GM19452 (cell line): ENCODE data around the gene KLHL26.
"Not testable (repeated sequence)": the region's sequence is repeated elsewhere in the genome, so short reads cannot be mapped to it uniquely, and the experiment has no call there.

Source experiments
- ATAC-seq: cut with Tn5 transposase; IDR thresholded peaks from one replicate; pipeline ENCODE4 v1.9.1; 2021; ENCODE audit not compliant: unreplicated experiment

KLHL26 gene

DNA sequence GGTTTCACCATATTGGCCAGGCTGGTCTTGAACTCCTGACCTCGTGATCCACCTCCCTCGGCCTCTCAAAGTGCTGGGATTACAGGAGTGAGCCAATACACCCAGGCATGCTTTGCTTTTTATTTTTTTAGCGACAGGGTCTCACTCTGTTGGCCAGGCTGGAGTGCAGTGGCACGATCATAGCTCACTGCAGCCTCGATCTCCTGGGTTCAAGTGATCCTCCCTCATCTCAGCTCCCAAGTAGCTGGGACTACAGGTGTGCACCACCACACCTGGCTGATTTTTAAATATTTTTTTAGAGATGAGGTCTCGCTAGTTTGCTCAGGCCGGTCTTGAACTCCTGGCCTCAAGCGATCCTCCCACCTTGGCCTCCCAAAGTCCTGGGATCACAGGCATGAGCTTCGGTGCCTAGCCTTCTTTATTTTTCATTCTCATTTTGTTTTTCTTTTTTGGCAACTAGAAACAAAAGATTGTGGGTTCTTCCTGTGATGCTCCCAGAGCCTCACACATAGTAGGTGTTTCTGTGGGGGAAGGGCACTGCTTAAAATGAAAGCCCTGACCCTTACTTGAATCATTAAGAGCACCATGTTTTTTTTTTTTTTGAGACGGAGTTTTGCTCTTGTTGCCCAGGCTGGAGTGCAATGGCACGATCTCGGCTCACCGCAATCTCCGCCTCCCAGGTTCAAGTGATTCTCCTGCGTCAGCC lies 36.0 kb upstream of the KLHL26 start:
- not testable (repeated sequence) for ATAC-seq

DNA sequence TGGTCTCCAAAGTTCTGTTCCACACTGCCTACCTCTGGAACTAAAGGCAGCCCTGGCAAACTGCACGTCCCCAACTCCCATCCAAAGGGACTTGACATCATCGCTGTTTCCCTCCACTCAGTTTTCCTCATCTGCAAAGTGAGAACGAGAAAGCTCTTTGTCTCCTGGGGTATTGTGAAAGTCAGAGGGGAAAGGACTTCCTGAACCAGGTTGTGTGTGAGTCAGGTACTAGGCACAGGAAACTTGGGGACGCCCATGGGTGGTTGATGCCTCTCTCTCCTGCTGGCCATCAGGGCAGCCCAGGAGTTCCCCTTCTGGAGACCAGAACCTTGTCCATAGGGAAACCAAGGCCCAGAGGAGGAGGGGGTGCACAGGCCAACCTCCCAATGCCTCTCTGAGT lies 35.0 kb upstream of the KLHL26 start:
- no peak for ATAC-seq

DNA sequence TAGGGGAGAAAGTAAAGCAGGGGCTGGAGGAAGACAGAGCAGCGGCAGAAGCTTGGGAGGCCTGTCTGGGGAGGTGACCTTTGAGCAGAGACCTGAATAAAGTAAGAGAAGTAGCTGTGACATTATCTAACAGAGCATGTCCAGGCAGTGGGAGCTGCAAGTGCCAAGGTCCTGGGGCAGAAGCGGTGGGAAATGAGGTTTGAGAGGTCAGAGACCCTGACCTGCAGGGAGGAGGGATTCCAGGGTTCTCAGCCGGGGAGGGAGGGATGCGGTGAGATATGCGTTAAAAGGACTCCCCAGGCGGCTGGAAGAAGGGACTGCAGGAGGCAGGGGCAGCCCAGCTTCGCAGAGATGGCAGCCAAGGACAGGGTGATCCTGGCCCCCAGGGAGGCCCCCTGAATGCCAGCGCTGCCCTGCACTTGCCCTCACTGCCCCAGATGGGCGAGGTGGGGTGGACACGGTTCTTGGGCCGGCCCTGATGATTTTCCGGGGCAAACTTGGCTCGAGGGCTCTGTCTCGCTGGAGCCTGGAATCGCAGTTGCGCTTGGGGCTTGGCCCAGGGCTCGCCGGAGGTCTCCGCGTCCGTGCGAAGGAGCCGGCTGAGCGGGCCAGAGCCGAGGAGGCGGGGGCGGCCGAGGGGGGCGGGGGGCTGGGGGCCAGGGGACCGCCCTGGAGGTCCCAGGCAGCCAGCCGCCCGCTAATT lies 33.4 kb upstream of the KLHL26 start:
- no peak for ATAC-seq

DNA sequence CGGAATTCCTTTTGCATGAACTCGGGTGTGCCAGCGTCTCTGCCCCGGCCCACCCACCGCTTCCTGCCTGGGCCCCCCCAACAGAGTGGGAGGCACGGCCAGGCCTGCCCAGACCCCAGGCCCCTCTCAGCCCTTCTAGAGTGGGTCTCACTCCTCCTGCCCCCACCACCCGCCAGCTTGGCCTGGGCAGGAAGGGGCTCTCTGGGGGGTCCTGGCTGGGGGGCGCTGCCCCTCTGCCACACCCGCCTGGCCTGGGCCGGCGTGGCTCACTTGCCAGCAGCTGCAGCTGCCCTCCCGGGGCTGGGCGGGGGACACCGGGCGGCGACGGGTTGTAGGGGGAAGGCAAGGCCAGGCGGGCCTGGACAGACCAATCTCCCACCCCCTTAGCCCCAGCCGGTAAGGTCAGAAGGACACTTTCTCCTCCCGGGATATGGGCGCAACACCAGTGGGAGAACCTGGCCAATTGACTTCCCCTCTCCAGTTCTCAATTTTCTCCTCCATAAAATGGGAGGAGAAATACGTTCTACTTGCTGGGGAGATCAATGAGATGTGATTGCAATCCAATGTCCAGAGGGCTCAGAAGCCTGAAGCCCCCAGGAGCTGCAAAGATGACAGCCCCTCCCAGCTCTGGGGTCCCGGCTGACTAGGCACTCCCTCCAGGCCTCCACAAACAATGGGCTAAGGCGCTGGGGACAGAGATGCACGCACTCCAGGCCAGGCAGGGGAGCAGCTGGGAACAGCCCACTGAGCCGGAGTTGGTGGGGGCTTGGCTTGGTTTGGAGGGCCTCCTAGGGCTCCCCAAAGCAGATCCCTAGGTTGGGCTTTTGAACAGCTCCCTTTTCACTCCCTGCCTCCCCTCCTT lies 32.6 kb upstream of the KLHL26 start:
- ATAC-seq: no peak

DNA sequence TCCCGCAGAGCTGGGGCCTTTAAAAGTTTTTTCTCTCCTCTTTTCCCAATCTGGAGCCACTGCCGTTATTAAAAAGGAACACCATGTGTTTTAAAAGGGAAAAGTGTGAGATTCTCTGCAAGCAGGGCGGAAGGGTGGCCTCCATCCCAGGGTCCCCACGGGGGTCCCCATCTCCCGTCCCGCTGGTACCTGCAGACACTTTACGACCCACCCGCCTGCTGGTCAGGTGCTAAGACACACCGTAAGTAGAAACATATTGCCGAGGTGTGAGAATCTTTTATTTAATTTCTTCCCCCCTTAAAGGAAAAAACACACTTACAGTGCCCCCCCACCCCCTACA lies 32.0 kb upstream of the KLHL26 start:
- no peak for ATAC-seq

DNA sequence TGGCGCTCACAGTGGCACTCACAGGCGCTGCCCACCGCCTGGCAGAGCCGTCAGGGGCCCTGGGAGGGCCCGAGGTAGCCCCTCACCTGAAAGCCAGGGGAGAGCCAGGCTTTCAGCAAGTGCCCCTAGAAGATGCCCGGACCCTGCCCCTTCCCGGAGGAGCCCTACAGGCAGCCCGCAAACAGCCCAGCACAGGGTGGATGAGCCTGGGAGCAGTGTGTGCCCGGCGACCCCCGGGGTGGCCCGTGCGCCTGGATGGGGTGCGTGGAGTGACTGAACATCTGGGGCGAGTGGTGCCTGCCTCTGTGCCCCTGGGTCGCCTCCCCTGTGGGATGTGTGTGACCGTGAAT lies 31.7 kb upstream of the KLHL26 start:
- ATAC-seq: no peak

DNA sequence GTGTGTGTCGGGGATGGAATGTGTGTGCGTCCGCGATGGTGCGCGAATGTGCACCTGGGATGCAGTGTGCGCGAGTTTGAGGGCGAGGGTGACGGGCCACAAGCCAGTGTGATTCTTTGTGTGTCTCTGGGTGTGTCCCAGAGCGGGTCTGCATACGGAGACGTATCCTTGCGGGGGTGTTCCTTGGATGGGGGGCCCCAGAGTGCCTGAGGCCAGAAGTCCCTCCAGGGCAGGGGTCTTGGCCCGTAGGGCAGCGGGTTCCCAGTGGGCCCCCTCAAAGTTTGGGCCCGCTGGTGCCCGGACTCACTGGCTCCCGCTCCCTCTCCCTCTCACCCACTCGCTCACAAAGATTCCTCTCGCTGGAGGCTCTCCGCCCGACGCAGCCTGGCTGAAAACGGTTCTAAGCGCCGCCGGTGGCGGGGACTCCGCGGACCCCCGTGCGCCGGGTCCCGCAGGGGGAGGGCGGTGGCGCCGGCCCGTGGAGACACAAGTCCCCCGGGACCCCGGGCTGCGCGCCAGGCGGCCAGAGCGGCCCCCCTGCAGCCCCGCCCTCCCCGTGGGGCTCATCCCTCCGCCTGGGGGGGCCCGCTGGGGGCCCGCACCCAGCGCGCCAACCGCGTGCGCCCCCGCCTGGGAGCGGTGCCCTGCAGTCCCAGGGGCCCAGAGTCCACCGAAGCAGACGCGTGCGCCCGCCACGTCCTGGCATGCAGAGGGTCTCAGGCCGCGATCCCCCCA lies 31.1 kb upstream of the KLHL26 start:
- no peak for ATAC-seq

DNA sequence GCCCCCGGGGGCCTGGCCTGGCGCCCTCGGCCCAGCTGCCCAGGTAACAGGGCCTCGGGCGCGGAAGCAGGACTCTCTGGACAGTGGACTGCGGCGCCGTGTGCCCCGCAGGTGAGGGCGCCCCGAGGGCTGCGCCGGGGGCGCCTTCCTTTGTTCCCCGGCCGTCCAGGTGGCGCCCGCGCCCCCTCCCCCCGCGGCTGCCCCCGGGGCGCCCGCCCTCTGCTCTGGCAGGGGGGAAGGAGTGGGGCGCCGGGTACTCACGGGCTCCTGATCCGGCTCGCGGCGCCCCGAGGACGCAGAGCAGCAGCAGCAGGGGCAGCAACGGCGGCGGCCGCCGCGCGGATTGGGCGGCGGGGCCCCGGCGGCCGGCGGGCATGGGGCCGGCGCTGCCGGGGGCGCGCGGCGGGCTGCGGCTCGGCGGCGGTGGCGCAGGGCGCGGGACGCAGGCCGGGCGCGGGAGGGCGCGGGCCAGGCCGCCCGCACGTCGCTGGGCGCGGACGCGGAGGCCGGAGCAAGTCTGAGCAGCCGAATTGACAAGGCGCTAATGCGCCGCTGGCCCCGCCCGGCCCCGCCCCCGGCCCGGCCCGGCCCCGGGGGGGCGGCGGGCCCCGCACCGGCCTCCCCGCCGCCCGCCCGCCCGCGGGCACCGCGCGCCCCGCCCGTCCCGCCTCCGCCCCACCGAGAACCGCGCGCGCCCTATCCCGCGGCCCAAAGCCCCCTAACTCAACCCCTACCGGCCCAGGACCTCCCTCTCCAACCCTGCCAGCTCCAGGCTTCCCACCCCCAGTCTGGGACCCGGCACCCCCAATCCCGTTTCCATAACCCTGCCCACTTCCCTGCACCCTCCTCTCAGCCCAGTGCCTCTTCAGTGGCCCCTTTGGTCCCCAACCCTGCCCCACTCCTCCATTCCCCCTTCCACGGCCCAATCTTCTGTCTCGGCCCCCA lies 30.3 kb upstream of the KLHL26 start, which contains the start of gene CRLF1:
CRLF1 (minus strand) TSS at position 519 of the 945 bp plus-strand sequence; CDS start at position 376, 143 bp downstream.
- ATAC-seq: no peak

DNA sequence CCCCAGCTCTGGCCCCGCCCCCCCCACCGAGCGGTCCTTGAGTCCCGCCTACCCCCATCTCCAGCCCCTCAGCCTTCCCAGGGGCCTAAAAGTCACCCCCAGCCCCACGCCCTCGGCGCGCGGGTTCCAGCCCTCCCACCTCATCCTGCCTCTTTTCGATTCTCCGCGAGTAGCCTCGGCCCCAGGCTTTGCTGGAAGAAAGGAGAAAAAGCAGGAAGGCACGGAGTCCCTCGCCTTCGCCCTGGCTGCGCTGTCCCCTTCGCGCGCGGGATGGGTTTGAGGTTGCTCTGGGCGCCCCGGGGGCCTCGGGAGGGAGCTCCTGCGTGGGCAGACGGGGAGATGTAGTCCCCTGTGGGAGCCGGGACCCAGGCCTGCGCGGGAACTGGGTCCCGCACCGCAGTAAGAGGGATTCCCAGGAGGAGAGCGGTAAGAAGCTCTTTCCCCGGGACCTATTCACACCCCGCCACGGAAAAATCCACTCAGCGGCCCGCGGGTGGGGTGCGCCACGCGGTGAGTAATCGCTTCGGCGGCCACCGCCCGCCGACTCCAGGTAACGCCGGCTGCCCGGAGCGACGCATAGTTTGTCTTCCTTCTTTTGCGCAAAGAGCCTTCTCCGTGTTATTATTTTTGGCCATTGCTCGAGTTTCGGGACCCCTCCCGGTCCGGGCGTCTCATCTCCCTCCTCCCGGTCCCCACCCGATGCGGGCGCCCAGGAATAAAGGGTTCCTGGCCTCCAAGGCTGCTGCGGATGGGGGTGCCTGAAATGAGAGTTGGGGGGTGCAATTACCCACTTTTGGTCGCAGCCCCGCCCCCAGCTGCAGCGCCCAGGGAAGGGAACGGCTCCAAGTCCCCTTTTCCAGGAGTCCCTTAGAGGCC lies 29.4 kb upstream of the KLHL26 start:
- ATAC-seq: no peak

DNA sequence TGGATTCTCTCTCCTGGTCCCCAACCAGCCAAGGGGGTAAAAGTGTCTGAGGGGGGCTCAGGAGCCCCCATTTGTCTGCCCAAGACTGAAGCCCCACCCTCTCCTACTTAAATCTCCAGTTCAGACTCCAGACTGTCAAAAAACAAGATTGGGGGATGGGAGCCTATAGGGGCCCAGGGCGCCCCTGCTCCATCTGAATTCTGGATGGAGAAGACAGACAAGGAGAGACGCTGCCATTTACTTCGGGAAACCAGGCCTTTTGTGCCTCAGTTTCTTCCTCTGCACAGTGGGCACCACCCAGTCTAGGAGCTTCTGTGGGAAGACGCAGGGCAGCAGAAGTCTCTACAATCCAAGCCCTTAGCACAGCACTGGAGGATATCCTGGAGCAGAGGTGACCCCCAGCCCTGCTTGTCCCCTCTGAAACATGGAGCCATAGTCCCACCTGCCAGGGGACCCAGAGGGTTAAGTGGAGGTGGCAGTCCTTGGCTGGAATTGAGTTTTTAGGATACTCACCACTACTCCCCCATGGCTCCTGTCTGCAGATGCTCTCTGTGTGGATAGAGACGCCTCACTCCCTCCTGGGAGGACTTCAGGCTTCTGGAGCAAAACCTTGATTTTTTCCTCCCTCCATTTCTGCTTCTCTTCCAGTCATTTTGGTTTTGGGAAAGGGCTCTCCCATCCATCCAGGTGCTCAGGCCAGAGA lies 28.6 kb upstream of the KLHL26 start:
- ATAC-seq: no peak

DNA sequence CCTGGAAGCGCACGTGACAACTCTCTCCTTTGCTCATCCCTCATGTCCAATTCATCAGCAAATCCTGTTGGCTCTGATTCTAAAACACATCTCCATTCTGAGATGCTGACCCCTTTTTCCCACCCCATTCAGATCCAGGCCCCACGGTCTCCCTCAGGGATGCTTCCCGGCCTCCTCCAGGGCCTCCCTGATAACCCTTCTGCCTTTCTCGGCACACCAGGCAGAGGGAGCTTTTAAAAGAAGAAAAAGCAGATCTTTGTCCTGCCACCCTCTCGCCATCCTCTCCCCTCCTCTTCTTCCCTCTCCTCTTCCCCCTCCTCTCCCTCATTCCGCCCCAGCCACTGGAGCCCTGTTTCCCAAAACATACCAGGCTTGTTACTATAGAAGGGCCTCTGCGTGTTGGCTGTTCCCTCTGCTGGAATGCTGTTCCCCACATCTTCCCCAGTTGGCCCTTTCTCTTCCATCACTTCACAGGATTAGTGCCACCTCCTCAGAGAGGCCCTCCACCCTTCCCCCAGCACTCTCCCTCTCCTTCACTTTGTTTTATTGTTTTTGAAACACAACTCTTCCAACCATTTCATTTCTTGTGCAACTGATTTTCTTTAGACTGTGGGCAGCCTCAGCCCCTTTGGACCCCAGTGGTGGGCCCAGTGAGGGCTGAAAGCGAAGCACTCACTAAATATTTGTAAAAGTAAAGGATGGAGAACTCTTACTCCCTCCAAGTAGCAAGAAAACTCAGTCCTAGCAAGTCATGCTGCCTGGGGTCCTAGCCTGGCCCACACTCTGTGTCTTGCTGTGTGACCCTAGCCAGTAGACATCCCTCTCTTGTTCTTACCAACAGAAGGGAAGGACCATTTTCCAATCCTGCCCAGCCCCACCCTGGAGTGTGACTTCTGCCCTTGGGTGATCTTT lies 27.8 kb upstream of the KLHL26 start:
- no peak for ATAC-seq

DNA sequence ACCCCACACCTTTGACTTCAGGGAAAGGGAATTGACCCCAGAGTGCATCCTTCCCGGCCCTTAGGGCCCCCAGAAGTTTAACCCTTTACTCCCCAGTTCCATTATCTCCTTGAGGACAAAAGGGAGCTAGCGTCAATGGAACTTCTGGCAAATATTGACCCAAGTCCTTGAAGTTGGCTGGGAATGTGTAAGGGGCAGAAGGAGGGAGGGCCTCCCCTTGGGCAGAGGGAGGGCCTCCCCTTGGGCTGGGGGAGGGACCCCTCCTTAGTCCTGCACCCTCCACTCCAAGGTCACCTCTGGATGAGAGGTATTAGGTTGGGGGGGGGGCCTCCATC lies 27.1 kb upstream of the KLHL26 start:
- no peak for ATAC-seq

DNA sequence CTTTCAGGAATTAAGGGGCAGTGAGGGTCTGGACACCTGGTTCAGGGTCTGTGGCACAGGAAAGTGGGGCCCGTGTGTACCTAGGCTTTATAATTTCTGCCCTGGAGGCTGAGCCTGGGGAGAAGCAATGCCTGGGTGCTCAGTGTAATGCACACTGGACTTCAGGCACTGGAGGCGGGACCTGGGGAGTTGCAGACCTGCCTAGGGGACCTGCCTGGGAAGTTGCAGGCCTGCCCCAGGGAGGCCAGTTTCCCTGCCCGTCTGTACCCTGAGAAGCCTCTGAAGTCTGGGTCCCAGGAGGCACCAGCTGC lies 26.6 kb upstream of the KLHL26 start:
- ATAC-seq: no peak

DNA sequence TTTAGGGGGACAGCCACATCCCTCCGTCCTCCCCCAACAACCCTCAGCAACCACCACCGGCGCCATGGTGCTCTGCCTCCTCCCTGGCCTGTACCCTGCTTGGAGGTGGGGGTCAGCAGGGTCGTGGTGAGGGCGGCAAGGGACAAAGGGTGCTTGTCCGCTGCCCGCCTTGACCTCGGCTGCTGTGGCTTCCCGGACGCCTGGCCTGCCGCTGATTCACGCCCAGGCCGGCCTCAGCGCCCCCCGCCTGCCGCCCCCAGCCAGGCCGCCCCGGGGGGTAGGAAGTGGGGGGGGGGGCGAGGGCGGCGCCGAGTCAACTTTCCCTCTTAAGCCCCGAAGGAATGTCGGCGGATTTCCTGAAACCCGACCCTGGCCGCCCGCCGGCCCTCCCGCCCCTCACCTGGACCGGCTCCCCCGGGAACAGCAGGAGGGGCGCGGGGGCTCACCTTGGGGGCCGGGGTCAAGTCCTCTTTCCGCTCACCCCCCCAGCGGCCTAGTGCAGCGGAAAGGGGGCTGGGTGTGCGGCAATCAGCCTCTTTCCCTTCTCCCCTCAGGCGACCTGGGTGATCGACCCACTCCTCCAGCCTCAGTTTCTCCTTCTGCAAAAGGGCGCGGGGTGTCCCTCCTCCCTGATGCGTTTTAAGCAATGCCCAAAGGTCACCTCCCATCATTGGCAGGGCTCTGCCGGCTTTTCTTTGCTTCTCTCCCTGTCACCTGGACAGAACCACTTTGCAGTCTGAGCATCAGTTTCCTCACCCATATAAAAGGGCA lies 26.1 kb upstream of the KLHL26 start:
- no peak for ATAC-seq

DNA sequence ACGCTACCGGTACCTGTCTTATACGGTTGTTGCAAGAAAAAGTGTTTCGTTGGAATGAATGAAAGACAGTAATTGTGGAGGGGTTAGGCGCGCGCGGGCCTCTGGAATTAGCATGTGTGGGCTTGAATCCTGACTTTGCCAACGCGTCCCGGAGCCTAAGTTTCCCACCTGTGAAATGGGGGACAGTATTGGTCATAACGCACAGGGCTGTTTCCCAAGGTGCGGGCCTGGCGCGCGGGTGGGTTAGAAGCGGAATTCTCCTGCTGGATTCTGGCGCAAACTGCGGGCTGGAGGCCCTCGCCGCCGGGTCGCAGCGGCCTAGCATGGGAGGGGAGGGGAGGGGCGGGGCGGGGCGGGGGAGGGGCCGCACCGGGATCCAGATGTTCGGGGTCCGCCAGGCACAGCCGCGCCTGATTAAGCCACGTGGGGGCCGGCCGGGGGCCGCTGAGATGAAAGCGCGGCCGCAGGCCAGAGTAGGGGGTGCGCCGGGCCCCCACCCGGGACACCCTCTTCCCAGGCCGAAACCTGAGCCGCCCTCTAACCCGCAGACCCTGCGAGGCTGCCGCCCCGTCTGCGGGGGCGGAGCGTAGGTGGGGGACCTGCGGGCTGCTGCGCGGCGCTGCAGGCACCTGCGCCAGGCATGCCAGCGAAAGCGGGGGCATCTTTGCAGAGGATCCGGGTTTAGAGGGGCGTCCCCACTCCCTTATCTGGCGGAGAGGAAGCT lies 25.3 kb upstream of the KLHL26 start:
- ATAC-seq: no peak

DNA sequence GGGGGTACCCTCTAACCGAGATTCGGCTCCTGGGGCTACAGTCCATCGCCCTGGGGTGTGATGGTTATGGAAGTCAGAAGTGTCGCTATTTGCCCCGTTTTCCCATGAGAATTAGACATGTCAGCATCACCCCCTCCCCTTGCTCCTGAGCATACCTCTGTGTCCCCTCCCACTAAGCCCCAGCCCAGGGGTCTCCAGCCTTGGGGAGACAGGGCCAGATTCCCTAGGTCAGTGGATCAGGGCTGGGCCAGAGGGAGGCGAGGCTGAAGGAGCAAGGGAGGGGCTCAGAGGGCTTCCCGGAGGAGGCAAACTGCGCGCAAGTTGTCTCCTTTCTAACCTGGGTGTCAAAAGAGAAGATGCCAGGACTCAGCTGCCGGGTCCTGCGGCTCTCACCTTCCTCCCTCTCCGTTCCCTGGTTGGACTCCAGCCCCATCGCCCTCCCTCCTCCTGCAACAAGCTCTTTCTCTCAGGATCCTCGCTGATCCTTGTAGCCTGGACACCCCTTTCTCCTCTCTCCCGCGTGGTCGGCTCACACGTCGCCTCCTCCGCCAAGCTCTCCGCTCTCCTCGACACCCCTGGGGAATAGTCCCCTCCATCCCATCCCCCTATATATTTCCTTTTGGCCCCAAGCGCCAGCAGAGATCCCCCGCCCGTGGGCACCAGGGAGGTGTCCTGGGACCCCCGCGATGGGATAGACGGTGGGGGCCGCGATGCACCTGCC lies 24.6 kb upstream of the KLHL26 start:
- ATAC-seq: no peak
